ENCODE results near the gene SIGLEC5.

The SIGLEC5 gene

DNA sequence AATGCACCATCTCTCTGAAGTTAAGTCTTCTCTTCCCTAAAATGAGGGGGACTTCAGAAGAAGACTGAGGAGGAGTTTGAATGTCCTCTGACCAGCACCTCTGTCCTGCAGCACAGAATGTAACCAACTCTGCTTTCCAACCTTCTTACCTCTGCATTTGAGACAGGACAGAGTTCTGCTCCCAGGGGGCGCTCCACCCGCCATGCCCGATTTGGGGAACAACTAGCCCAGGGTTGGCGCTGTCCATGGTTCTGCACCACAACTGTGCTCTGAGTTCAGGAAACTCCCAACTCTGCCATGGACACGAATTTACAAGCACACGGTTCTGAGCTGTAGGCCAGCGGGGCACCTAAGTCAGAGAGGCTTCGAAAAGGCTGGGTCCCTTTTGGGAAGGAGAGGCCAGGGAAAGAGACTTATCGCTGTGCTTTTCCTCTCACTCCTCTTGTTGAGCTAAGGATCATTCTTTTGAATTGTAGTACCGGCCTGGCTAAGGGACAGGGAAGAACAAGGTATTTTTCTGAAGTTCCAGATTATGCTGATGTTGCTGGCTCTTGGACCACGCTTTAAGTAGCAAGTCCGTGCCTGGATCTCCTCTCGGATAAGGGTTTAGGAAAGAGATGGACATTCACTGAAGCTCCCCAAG, 22.2 kb downstream of the SIGLEC5 start:
- Mint-ChIP-seq H3K4me1 (peaks cover 56% of the 10 kb centered on the region), H3K36me3 (peaks cover 36% of the 10 kb centered on the region), H3K27me3 (no peaks in the 10 kb centered on the region), H3K4me3 (peak overlapping the region; percentile 22), H3K9me3 (peaks cover 2% of the 10 kb centered on the region), H3K27ac (peak overlapping the region; percentile 91)
- no peak for ATAC-seq (ENCODE audit: low read depth)
- DNase-seq (ENCODE audit: low spot score in 2 of 2) = peak; percentile 56 to 66

DNA sequence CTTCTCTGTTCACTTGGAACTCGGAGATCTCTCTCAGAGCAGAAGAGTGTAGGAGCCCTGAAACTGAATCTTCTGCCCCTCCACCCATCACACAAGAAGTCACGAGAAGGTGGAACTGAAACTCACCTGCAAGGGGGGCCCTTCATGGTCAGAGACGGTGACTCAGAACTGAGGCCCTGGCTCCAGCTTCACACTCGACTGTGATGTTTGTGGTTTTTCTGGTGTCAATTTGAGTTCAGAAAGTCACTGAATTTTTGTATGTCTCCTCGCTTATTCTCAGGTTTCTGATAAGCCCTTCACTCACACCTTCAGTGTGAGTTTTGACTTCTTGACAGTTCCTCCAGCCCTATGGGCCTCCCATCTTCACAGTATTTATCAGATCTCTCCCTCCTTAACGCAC, 23.1 kb downstream of the SIGLEC5 start:
- Mint-ChIP-seq H3K27me3 (no peaks in the 10 kb centered on the region), H3K9me3 (no peaks in the 10 kb centered on the region), H3K4me1 (peaks cover 63% of the 10 kb centered on the region), H3K36me3 (peaks cover 29% of the 10 kb centered on the region), H3K27ac (peak overlapping the region; percentile 91), H3K4me3 (peak overlapping the region; percentile 75)
- ATAC-seq (ENCODE audit: low read depth) (peak; percentile 99), DNase-seq (ENCODE audit: low spot score in 2 of 2) (peak; percentile 69 to 83)

DNA sequence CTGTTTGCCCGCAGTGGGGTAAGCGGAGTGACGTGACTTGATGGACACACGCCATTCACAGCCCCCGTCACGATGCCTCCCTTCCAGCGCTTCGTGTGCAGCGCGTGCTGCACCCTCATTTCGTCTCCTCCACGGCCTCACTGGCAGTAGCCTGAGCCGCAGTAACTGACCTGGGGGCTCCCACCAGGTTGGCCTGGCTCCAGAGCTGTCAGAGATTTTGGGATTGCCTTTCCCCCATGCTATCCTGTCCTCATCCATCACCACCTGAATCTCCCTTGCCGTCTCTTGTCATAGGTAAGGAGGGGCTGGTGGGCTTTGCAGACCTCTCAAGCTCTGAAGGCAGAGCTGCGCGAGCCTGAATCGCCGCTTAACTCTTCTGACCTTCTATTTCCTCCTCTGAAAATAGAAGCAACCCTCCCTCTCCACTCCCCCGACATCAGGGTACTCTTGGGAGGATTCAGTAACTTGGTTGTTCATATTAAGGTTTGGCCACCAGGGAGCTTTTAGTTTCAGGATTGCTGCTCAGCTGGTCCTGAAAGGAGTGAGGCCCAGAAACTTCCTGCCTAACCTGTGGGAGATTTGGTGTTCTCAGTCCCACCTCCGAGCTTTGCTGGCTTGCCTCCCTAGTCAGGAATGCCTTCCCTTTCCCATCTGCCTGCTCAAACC, 27.9 kb downstream of the SIGLEC5 start:
- no peak for ATAC-seq (ENCODE audit: low read depth)
- H3K36me3 Mint-ChIP-seq = peaks cover 12% of the 10 kb centered on the region
- H3K4me1 Mint-ChIP-seq = peaks cover 52% of the 10 kb centered on the region
- H3K9me3 Mint-ChIP-seq = no peaks in the 10 kb centered on the region
- H3K4me3 Mint-ChIP-seq = peak overlapping the region; percentile 86
- peak overlapping the region; percentile 59 for H3K27ac Mint-ChIP-seq
- no peak for DNase-seq (ENCODE audit: low spot score in 2 of 2)
- H3K27me3 Mint-ChIP-seq = no peaks in the 10 kb centered on the region

DNA sequence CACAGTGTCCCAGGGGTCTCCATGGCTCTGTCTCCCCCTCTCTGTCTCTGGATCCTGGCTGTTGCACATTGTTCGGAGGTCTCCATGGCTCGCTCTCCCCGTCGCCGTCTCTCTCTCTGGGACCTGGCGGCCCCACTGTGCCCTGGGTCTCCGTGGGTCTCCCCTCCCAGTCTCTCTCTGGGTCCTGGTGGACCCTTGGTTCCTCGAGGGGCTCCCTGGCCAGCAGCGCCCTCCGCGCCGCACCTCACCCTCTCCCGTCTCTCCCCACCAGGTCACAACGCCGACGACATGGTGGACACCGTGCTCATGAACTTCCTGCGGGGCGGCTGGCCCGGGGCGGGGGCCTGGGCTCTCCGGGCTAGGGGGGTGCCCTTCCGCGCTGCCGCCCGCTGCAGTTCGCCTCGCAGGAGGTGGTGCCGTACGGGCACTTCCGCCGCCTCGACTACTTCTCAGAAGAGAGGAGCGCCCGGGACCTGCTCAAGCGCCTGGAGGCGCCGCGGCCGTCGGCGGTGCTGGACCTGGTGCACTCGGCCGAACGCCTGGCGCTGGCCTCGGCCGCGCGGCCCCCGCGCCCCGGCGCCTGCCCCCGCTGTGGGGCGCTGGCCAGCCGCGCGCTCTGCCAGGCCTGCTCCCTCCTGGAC, 29.1 kb downstream of the SIGLEC5 start:
- Mint-ChIP-seq H3K36me3 (peaks cover 12% of the 10 kb centered on the region), H3K9me3 (no peaks in the 10 kb centered on the region), H3K27me3 (no peaks in the 10 kb centered on the region), H3K4me3 (peak overlapping the region; percentile 91), H3K4me1 (peaks cover 49% of the 10 kb centered on the region), H3K27ac (peak overlapping the region; percentile 92)
- ATAC-seq (ENCODE audit: low read depth) = peak; percentile 83
- DNase-seq (ENCODE audit: low spot score in 2 of 2) = peak; percentile 47 to 62

DNA sequence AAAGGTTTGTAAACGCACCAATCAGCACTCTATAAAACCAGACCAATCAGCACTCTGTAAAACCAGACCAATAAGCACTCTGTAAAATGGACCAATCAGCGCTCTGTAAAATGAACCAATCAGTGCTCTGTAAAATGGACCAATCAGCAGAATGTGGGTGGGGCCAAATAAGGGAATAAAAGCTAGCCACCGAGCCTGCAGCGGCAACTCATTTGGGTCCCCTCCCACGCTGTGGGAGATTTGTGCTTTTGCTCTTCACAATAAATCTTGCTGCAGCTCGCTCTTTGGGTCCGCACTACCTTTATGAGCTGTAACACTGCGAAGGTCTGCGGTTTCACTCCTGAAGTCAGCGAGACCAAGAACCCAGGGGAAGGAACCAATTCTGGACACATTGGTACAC, 31.1 kb downstream of the SIGLEC5 start:
- Mint-ChIP-seq H3K36me3 (peaks cover 5% of the 10 kb centered on the region), H3K4me3 (peak overlapping the region; percentile 91), H3K4me1 (peaks cover 51% of the 10 kb centered on the region), H3K27me3 (no peaks in the 10 kb centered on the region), H3K27ac (no peak overlapping the region), H3K9me3 (no peaks in the 10 kb centered on the region)
- no peak for ATAC-seq (ENCODE audit: low read depth)
- no peak for DNase-seq (ENCODE audit: low spot score in 2 of 2)

DNA sequence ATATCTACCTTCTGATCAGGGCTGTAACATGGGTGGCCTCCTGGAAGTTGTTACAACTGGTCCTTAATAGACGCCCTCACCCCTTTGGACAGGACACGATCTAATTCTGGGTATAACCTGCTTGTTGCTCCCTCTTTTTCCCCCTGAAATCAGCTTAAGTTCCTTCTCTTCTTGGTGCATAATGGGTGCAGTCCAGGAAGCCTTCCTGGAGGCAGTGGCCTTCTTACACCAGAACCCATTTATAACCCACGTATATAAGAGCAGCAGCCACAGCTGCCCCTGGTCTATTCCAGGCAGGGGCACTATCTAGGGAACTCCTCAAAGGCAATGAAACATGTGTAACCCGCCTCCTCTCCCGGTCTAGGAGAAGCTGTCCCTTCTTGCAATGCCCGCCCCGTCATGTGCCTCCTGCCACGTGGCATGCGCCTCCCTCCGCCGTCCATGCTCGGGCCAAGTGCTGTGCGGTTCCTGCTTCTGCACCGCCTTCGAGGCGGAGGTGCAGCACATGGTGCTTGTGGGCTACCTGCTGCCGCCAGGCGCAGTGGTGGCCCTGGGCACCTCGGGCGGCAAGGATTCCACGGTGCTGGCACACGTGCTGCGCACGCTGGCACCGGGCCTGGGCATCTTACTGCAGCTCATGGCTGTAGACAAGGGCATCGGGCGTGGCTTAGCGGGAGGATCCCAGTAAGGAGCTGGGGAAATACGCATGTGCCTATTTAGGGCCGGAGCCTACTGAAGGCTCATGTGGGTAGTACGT, 31.9 kb downstream of the SIGLEC5 start:
- Mint-ChIP-seq H3K27ac (no peak overlapping the region), H3K4me1 (peaks cover 58% of the 10 kb centered on the region), H3K9me3 (no peaks in the 10 kb centered on the region), H3K27me3 (no peaks in the 10 kb centered on the region), H3K4me3 (no peak overlapping the region), H3K36me3 (peaks cover 4% of the 10 kb centered on the region)
- ATAC-seq (ENCODE audit: low read depth) (no peak), DNase-seq (ENCODE audit: low spot score in 2 of 2) (no peak)

DNA sequence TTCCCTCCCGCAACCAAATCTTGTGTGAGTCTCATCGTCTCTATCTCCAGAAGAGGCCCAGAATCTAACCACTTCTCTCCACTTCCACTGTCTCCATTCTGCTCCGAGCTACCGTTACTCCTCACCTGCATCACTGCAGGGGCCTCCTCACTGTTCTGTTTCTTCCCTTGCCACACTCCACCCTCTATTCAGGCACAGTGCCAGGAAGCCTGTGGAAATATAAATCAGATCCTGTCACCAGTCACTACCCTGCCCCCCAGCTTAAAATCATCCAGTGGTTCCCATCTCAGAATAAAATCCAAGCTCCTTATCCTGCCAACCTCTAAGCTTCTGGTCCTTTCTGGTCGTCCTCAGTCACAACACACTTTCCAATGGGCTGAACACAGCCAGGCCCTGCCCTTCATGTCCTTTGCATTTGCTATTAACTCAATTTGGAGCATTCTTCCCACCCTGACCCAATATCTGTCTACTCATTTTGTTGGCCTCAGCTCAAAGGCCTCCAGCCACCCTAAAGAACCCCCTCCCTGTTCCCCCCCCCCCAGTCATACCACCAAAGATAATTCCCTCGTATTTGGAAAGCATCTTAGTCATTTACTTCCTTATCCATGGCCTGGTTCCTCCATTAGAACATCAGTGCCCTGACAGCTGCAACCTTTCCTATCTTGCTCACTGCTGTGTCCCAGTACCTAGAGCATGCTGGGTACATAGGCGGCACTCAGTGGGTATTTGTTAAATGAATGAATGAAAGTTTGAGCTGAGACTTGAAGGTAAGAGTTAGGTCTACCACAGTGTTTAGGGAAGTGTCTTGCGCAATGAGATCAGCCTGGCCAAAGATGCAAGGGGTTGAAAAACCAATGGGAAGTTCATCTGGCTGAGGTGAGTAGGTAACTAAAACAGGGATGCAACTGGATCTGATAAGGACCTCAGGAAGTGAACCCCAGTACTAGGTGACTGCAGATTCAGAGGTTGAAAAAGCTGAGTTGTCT, 34.7 kb downstream of the SIGLEC5 start:
- Mint-ChIP-seq H3K27ac (peak overlapping the region; percentile 80), H3K27me3 (no peaks in the 10 kb centered on the region), H3K4me3 (peak overlapping the region; percentile 99), H3K36me3 (no peaks in the 10 kb centered on the region), H3K4me1 (peaks cover 47% of the 10 kb centered on the region), H3K9me3 (no peaks in the 10 kb centered on the region)
- ATAC-seq (ENCODE audit: low read depth) (no peak), DNase-seq (ENCODE audit: low spot score in 2 of 2) (no peak)

DNA sequence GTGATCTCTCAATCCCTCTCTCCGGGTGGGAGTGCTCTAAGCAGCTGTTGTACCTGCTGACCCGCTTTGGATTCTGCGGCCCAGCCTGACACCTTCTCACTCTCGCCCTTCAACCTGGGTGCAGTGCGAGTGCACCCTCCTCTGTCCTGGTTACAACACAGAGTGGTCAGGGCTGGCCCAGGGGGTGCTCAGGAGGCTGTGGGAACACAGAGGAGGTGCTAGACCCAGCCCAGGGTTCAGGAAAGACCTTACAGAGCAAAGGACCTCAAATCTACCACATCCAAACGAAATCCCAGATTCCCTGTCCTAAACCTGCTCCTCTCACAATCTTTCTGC, 35.5 kb downstream of the SIGLEC5 start:
- Mint-ChIP-seq H3K27me3 (no peaks in the 10 kb centered on the region), H3K36me3 (peaks cover 1% of the 10 kb centered on the region), H3K4me3 (peak overlapping the region; percentile 99), H3K9me3 (no peaks in the 10 kb centered on the region), H3K27ac (peak overlapping the region; percentile 80), H3K4me1 (peaks cover 42% of the 10 kb centered on the region)
- no peak for ATAC-seq (ENCODE audit: low read depth)
- DNase-seq (ENCODE audit: low spot score in 2 of 2) = no peak

DNA sequence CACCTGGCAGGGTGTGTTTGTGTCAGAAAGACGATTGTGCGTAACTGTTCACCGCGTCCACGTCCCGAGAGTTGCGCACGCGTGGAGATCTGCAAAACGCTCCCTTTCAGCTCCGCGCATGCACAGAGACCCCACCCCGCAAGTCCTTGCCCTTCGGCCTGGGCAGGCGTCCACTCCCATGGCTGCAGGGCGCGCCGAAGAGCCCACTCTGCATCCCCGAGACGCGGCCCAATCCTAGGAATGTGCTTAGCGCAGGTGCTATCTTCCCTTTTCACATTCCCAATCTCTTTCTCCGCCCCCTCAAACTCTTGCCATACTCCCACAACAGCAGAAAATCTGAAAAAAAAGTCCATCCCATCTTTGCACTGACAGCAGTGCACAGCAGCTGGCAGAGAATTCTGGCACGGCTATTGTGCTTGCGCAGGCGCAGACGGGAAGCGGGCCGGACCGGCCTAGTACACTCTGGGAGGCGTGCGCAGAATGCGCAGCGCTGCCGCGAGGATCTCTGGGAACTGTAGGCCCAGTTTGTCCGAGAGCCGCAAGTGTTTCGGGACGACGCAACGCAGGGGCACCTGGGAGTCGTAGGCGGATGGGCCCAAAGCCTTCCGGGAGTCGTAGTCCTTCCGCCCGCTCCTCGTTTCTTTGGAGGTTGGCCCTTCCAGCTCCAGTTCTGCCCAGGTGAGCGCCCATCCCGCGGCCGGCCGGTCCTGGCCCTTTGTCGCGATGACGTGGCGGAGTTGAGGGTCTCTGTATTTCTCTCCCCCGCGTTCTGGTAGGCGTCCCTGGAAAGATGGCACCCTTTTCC, 36.0 kb downstream of the SIGLEC5 start:
- peak overlapping the region; percentile 80 for H3K27ac Mint-ChIP-seq
- H3K9me3 Mint-ChIP-seq = no peaks in the 10 kb centered on the region
- ATAC-seq (ENCODE audit: low read depth) (peak; percentile 100), DNase-seq (ENCODE audit: low spot score in 2 of 2) (peak; percentile 88 to 93)
- peak overlapping the region; percentile 99 for H3K4me3 Mint-ChIP-seq
- peaks cover 42% of the 10 kb centered on the region for H3K4me1 Mint-ChIP-seq
- no peaks in the 10 kb centered on the region for H3K27me3 Mint-ChIP-seq
- peaks cover 2% of the 10 kb centered on the region for H3K36me3 Mint-ChIP-seq

DNA sequence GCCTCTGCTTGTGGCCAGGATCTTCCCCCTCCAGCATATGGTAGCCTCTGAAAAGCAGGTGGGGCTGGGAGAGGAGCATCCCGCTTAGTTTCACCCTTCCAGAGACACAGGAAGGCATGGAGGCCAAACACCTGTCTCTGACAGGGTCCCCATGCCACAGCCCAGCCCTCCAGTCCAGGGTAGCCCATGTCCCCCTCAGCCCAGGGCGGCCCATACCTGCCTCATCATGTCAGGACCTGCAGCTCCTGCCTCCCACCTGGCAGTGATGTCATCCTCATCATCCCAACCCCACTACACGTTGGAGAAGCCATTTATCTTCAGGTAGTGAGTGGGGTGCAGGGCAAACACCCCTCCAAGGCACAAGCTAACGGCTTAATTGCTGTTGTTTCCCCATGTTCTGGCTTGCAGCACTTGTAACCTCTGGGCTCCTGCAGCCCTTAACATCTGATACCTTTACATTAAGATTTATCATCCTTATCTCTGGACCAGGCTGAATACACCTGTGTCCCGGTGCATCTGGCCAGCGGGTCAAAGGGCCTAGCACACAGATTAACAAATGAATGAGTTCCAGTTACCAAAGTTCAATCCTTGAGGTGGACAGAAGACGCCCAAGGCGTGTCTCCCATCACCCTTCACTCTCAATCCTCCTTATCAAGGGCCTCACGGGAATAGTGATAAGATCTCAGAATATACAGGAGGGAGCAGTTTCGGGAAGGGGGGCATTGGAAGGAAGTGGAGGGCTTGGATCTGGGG, 36.9 kb downstream of the SIGLEC5 start:
- Mint-ChIP-seq H3K36me3 (peaks cover 2% of the 10 kb centered on the region), H3K27ac (no peak overlapping the region), H3K4me3 (peak overlapping the region; percentile 99), H3K9me3 (no peaks in the 10 kb centered on the region), H3K27me3 (no peaks in the 10 kb centered on the region), H3K4me1 (peaks cover 42% of the 10 kb centered on the region)
- DNase-seq (ENCODE audit: low spot score in 2 of 2) (no peak), ATAC-seq (ENCODE audit: low read depth) (no peak)

DNA sequence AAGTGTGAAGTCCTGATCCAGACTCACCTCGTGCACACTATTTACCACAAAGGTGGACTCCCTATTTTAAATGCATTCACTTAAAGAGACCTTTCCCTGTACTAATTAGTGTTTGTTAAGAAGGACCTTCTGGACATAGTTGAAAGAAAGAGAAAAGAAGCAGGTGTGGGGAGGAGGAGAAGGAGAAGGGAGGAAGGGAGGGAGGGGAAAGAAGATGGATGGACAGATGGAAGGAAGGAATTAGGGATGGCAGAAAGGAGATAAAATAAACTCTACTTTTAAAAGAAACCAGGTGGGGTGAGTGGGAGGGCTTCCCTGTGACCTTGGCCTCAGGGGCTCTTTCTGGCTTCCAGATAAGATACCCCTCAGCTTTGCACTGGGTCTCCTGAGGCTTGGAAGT, 37.7 kb downstream of the SIGLEC5 start:
- Mint-ChIP-seq H3K27me3 (no peaks in the 10 kb centered on the region), H3K9me3 (no peaks in the 10 kb centered on the region), H3K4me3 (peak overlapping the region; percentile 41), H3K36me3 (peaks cover 5% of the 10 kb centered on the region), H3K27ac (no peak overlapping the region), H3K4me1 (peaks cover 41% of the 10 kb centered on the region)
- ATAC-seq (ENCODE audit: low read depth) (no peak), DNase-seq (ENCODE audit: low spot score in 2 of 2) (no peak)

DNA sequence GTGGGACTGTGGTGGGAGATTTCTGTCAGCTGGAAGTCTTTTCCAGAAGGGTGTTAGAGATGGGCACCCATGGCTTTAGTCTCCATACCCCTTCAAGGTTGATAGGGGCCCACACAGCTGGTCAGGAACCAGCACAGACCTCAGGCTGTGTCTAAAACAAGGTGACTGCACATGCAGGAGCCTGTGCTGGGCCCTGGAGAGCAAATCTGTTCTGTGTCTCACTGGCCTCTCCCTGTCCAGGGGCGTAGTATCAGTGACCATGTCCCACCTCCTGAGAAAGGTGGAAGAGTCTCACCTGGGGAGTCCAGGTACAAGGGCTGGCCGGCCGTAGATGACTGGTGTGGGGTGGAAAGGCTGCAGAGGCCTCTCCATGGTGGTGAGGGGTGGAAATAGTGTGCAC, 39.8 kb downstream of the SIGLEC5 start:
- H3K4me1 Mint-ChIP-seq = peaks cover 27% of the 10 kb centered on the region

More for the DNA sequence above, 39.8 kb downstream of the SIGLEC5 start:
- H3K9me3 Mint-ChIP-seq = peaks cover 6% of the 10 kb centered on the region
- H3K4me3 Mint-ChIP-seq = no peak overlapping the region
- peaks cover 25% of the 10 kb centered on the region for H3K36me3 Mint-ChIP-seq
- no peak for ATAC-seq (ENCODE audit: low read depth)
- no peaks in the 10 kb centered on the region for H3K27me3 Mint-ChIP-seq
- no peak for DNase-seq (ENCODE audit: low spot score in 2 of 2)
- H3K27ac Mint-ChIP-seq = no peak overlapping the region

Measured in memory B cell (primary cell).